Keratinocyte (primary cell): ENCODE results near the gene ABITRAM. TPM values are rescaled to one million over a fixed set of nuclear protein-coding genes. Genes with fewer than 3 reads are reported as not detected.

Source experiments
- DNase-seq: peaks from one replicate; pipeline ENCODE4 v3.0.0-alpha.2; 2011; ENCODE audit warnings: low read depth, missing footprints, low spot score
- FAIRE-seq: peaks from 2 replicates; lab custom pipeline; 2011; peaks lifted over from hg19 to GRCh38; lab: Jason Lieb, UNC
- H2AFZ ChIP-seq: 2 replicates; pipeline ENCODE4 v1.6.0; 2012; ENCODE audit warnings: low read length, control low read depth, inconsistent platforms; ENCODE audit not compliant: control insufficient read depth
- H3K27ac ChIP-seq: 2 replicates; pipeline ENCODE4 v1.5.1; 2011; ENCODE audit warnings: low read length; ENCODE audit not compliant: control insufficient read depth, insufficient read depth
- H3K27me3 ChIP-seq: 3 replicates; pipeline ENCODE4 v1.6.0; 2011; ENCODE audit warnings: low read length; ENCODE audit not compliant: control insufficient read depth, insufficient read depth; ENCODE audit errors: extremely low read depth
- H3K36me3 ChIP-seq, 2 experiments: 2 replicates in 1 of 2; 3 replicates in 1 of 2; pipeline ENCODE4 v1.5.1; 2011; ENCODE audit warnings: low read length in 2 of 2, mild to moderate bottlenecking in 1 of 2; ENCODE audit not compliant: control insufficient read depth in 2 of 2, insufficient read depth in 2 of 2; ENCODE audit errors: extremely low read depth in 1 of 2
- H3K4me1 ChIP-seq: 3 replicates; pipeline ENCODE4 v1.5.1; 2011; ENCODE audit warnings: low read length; ENCODE audit not compliant: control insufficient read depth, insufficient read depth; ENCODE audit errors: extremely low read depth
- H3K4me2 ChIP-seq: 3 replicates; pipeline ENCODE4 v1.6.0; 2011; ENCODE audit warnings: low read depth, low read length; ENCODE audit not compliant: control insufficient read depth, insufficient read depth; ENCODE audit errors: extremely low read depth
- H3K4me3 ChIP-seq, 3 experiments: fragments of 200-600 bp in 1 of 3; sonication (generic) in 1 of 3; 2 replicates in 2 of 3; 3 replicates in 1 of 3; pipeline ENCODE4 v1.5.1; 2011 to 2016; ENCODE audit warnings: low read length in 3 of 3, mild to moderate bottlenecking in 3 of 3, control low read depth in 2 of 3, inconsistent platforms in 1 of 3, low read depth in 1 of 3, mixed read lengths in 1 of 3, mixed run types in 1 of 3, moderate library complexity in 1 of 3; ENCODE audit not compliant: control insufficient read depth in 2 of 3, insufficient read depth in 2 of 3; ENCODE audit errors: extremely low read depth in 1 of 3
- H3K79me2 ChIP-seq: 2 replicates; pipeline ENCODE4 v1.6.0; 2012; ENCODE audit warnings: low read length; ENCODE audit not compliant: control insufficient read depth, insufficient read depth
- H3K9ac ChIP-seq: 3 replicates; pipeline ENCODE4 v1.6.0; 2011; ENCODE audit warnings: low read length; ENCODE audit not compliant: control insufficient read depth, insufficient read depth; ENCODE audit errors: extremely low read depth
- H3K9me1 ChIP-seq: 3 replicates; pipeline ENCODE4 v1.6.0; 2011; ENCODE audit warnings: low read length; ENCODE audit not compliant: control insufficient read depth, insufficient read depth; ENCODE audit errors: extremely low read depth
- H3K9me3 ChIP-seq: 2 replicates; pipeline ENCODE4 v1.5.1; 2012; ENCODE audit warnings: low read depth, low read length; ENCODE audit not compliant: control insufficient read depth
- H4K20me1 ChIP-seq: 3 replicates; pipeline ENCODE4 v1.6.0; 2011; ENCODE audit warnings: low read length; ENCODE audit not compliant: control insufficient read depth, insufficient read depth; ENCODE audit errors: extremely low read depth
- EZH2 ChIP-seq: IDR thresholded peaks from one replicate; pipeline ENCODE4 v1.6.1; 2012; ENCODE audit warnings: inconsistent platforms, mild to moderate bottlenecking, low read length, moderate library complexity
- dilution Hi-C: fragments of 300-500 bp; cut with MboI; formaldehyde crosslinking; loops from one replicate; pipeline ENCODE4 v1.7.0; 2020; ENCODE audit warnings: low sequenced_read_pairs; ENCODE audit not compliant: extremely low pct_ligation_motif_present
- polyA plus RNA-seq, 5 experiments: library from polyadenylated mRNA; depleted of rRNA in 3 of 5; stranded (reverse) in 3 of 5; stranded (forward) in 1 of 5; unstranded in 1 of 5; fragments of >200 nt; gene quantifications; 1 replicate in 1 of 5; 2 replicates in 3 of 5; 3 replicates in 1 of 5; pipeline versions ENCODE4 v1.2.1 to v1.2.3, GENCODE V29; 2011 to 2012; ENCODE audit warnings: missing spikeins in 2 of 5, low read depth in 1 of 5, low replicate concordance in 1 of 5
- TF ChIP-seq, protein P1 (sequence below), 3 experiments: IDR thresholded peaks in 1 of 3; conservative IDR thresholded peaks in 1 of 3; optimal IDR thresholded peaks in 1 of 3; 2 replicates in 2 of 3; 3 replicates in 1 of 3; pipeline versions ENCODE3 to v1.5.1; 2011; ENCODE audit warnings: low read length in 3 of 3, mild to moderate bottlenecking in 3 of 3, moderate library complexity in 2 of 3, control low read depth in 1 of 3, inconsistent platforms in 1 of 3; ENCODE audit not compliant: insufficient read depth in 2 of 3; ENCODE audit errors: extremely low read depth in 1 of 3

The ABITRAM gene
- polyA plus RNA-seq, 1 donor (not counting 4 experiments of a cell fraction or from before 2014, with no cell fraction given), result 30.5 TPM

- Histone ChIP-seq H3K9me3 (no peaks in the 10 kb centered on the region), H3K4me3 (no peak overlapping the region), H3K36me3 (peaks cover 0 to 6% of the 10 kb centered on the region in 2 experiments), H3K27ac (no peak overlapping the region), H3K27me3 (no peaks in the 10 kb centered on the region), H4K20me1 (no peaks in the 10 kb centered on the region), H3K79me2 (no peaks in the 10 kb centered on the region), H3K9me1 (no peaks in the 10 kb centered on the region), H2AFZ (no peak overlapping the region), H3K4me1 (no peaks in the 10 kb centered on the region), H3K9ac (no peak overlapping the region), H3K4me2 (no peak overlapping the region)
- DNase-seq, result no peak
- no peak for FAIRE-seq
- TF ChIP-seq EZH2, result no peak
- TF ChIP-seq, protein P1, sequence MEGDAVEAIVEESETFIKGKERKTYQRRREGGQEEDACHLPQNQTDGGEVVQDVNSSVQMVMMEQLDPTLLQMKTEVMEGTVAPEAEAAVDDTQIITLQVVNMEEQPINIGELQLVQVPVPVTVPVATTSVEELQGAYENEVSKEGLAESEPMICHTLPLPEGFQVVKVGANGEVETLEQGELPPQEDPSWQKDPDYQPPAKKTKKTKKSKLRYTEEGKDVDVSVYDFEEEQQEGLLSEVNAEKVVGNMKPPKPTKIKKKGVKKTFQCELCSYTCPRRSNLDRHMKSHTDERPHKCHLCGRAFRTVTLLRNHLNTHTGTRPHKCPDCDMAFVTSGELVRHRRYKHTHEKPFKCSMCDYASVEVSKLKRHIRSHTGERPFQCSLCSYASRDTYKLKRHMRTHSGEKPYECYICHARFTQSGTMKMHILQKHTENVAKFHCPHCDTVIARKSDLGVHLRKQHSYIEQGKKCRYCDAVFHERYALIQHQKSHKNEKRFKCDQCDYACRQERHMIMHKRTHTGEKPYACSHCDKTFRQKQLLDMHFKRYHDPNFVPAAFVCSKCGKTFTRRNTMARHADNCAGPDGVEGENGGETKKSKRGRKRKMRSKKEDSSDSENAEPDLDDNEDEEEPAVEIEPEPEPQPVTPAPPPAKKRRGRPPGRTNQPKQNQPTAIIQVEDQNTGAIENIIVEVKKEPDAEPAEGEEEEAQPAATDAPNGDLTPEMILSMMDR (optimal IDR thresholded peaks at IDR 0.05 in 1 of 3, IDR thresholded peaks at IDR 0.05 in 1 of 3, conservative IDR thresholded peaks at IDR 0.05 in 1 of 3; ENCODE audit: extremely low read depth in 1 of 3, insufficient read depth in 2 of 3, low read length in 3 of 3), result peak in 2 of 3 experiments; percentile 40 to 50
- dilution Hi-C loops, result no loop called here
Measured at GRCh38 chr9:108953983-108954574, 19.9 kb downstream of the ABITRAM start.

GRCh38 chr9:108956022-108956630, 21.9 kb downstream of the ABITRAM start:
- Histone ChIP-seq H4K20me1 (no peaks in the 10 kb centered on the region), H3K9me1 (no peaks in the 10 kb centered on the region), H3K36me3 (peaks cover 5 to 11% of the 10 kb centered on the region in 2 experiments), H3K9me3 (no peaks in the 10 kb centered on the region), H3K4me2 (no peak overlapping the region), H3K27ac (no peak overlapping the region), H3K9ac (no peak overlapping the region), H3K79me2 (no peaks in the 10 kb centered on the region), H3K27me3 (no peaks in the 10 kb centered on the region), H3K4me1 (no peaks in the 10 kb centered on the region), H2AFZ (no peak overlapping the region), H3K4me3 (no peak overlapping the region)
- no peak for DNase-seq
- dilution Hi-C loops, result no loop called here
- TF ChIP-seq, protein P1 (optimal IDR thresholded peaks at IDR 0.05 in 1 of 3, IDR thresholded peaks at IDR 0.05 in 1 of 3, conservative IDR thresholded peaks at IDR 0.05 in 1 of 3; ENCODE audit: extremely low read depth in 1 of 3, insufficient read depth in 2 of 3, low read length in 3 of 3), result no peak
- TF ChIP-seq EZH2, result no peak
- no peak for FAIRE-seq
